Measurements from ENCODE around the gene REM1.

GRCh38 chr20:31440012-31440659 lies 35.0 kb upstream of the REM1 start, which contains the start of gene DEFB123:
- TF ChIP-seq EP300 (IDR thresholded peaks at IDR 0.05) (no peak), POLR2A (IDR thresholded peaks at IDR 0.05) (no peak)

Measured in ovary (tissue), 1 donor.